Uterus (tissue), 2 donors: ENCODE measurements around the gene KIF9.

ENCODE experiments used
- CTCF ChIP-seq, 4 experiments: fragments of 200-600 bp in 2 of 4; fragments of 450-650 bp in 2 of 4; sonication (generic) in 2 of 4; IDR thresholded peaks; one replicate each; pipeline ENCODE4 v1.5.1; 2016 to 2019; ENCODE audit warnings: antibody characterized with exemption in 4 of 4, mild to moderate bottlenecking in 2 of 4, moderate library complexity in 1 of 4
- POLR2A ChIP-seq, 2 donors: fragments of 450-650 bp; IDR thresholded peaks; one replicate each; pipeline ENCODE4 v1.6.1; 2016; ENCODE audit warnings: antibody characterized with exemption in 2 of 2, mild to moderate bottlenecking in 1 of 2, moderate library complexity in 1 of 2

DNA sequence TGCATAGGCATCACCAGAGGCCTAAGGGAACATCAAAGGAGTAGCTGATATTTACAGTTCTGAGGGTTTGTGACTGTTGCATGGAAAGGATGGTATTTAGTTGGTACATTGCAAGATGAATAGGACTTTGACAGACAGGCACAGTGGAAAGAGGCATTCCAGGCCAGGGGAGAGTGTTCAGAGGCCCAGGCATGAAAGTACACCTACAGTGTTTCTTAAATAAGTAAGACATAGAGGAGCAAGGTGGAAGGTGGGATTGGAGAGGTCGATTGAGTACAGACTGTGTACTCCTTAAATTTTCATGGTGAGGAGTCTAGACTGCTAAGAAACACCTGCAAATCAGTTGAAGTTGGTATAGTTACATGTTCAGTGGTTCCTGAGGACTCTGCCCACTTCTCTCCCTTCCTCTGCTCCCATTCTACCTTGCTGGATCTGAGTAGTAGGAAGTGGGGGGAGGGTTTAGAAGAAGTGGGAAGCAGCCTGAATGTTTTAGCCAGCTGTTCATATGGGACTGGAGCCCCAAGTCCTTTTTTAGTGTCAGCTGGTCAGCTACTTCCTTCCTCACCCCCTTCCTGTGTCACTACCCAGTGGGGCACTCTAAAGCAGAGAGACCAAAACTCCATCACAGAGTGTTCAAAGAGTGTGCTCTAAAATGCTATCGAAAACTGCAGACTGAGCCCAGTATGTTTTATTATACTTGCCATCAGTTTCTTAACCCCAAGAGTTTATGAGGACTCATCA is 14.1 kb upstream of the KIF9 start:
- no peak for TF ChIP-seq CTCF (IDR thresholded peaks at IDR 0.05)
- no peak for TF ChIP-seq POLR2A (IDR thresholded peaks at IDR 0.05)
